D341Med (cell line): ENCODE results near the gene RNF215.
"Not testable (repeated sequence)": the region's sequence is repeated elsewhere in the genome, so short reads cannot be mapped to it uniquely, and the experiment has no call there.

Experiments
- DNase-seq: peaks from one replicate; pipeline ENCODE4 v3.0.0; 2012; ENCODE audit warnings: low spot score

RNF215 gene

GRCh38 chr22:30421695-30422480, 34.7 kb upstream of the RNF215 start:
- no peak for DNase-seq

GRCh38 chr22:30420347-30421125, 33.3 kb upstream of the RNF215 start:
- DNase-seq: no peak

- DNase-seq: no peak
Measured at GRCh38 chr22:30416837-30417236, 29.6 kb upstream of the RNF215 start.

- DNase-seq: no peak
Measured at GRCh38 chr22:30416403-30416802, 29.2 kb upstream of the RNF215 start.

- DNase-seq: no peak
Measured at GRCh38 chr22:30414525-30415047, 27.4 kb upstream of the RNF215 start.

DNA sequence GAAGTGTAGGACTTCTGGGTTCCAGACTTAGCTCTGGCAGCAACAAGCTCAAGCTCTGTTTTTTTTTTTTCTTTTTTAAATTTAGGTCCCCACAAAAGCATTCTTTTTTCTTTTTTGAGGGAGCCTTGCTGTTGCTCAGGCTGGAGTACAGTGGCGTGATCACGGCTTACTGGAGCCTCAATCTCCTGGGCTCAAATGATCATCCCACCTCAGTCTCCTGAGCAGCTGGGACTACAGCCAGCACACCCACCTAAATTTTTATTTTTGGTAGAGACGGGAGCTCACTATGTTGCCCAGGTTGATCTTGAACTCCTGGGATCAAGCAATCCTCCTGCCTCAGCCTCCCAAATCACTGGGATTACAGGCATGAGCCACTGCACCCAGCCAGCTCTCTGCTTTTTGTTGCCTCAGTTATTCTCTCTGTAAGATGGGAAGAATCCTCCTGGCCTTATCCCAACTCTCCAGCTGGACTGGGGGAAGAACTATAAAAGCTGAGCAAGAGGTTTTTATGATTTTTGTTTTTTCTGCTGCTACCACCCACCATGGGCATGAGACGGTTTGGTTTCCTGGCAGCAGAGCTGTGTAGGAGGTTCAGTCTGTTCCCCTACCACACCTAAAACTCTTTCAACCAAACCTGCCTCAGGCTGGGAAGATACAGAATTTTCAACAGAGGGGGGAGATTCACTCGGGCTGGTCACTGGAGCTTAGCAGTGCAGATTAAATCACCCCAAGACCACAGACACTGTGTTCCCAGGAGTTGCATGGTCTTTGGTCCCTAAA, 26.7 kb upstream of the RNF215 start:
- DNase-seq: no peak

DNA sequence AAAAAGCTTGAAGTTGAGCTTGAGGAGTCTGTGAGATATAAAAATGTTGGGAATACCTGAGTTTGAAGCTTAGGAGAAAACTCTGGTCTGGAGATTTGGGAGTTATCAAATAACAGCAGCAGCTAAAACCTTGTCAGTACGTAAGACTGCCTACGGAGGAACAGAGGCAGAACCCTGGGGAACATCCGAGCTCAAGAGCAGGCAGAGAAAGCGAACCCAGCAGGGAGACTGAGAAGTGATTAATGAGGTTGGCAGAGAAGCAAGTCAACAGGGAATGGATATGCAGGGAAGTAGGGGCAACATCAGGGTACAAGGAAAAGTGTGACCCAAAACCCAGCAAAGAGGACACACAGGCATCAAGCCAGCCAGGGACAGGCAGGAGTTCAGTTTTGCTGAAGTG, 25.8 kb upstream of the RNF215 start:
- no peak for DNase-seq

GRCh38 chr22:30411780-30412179, 24.6 kb upstream of the RNF215 start:
- DNase-seq: no peak

GRCh38 chr22:30408388-30409102, 21.3 kb upstream of the RNF215 start:
- DNase-seq: no peak

GRCh38 chr22:30406400-30406799, 19.2 kb upstream of the RNF215 start:
- peak; percentile 66 for DNase-seq

GRCh38 chr22:30405731-30406130, 18.5 kb upstream of the RNF215 start:
- no peak for DNase-seq

- DNase-seq: no peak
Measured at GRCh38 chr22:30404307-30404706, 17.1 kb upstream of the RNF215 start.

GRCh38 chr22:30402766-30403104, 15.5 kb upstream of the RNF215 start:
- not testable (repeated sequence) for DNase-seq

GRCh38 chr22:30402028-30402765, 15.0 kb upstream of the RNF215 start:
- no peak for DNase-seq

GRCh38 chr22:30401024-30401423, 13.8 kb upstream of the RNF215 start:
- DNase-seq: not testable (repeated sequence)

GRCh38 chr22:30400159-30400558, 12.9 kb upstream of the RNF215 start:
- DNase-seq: no peak

GRCh38 chr22:30399718-30400117, 12.5 kb upstream of the RNF215 start:
- no peak for DNase-seq

DNA sequence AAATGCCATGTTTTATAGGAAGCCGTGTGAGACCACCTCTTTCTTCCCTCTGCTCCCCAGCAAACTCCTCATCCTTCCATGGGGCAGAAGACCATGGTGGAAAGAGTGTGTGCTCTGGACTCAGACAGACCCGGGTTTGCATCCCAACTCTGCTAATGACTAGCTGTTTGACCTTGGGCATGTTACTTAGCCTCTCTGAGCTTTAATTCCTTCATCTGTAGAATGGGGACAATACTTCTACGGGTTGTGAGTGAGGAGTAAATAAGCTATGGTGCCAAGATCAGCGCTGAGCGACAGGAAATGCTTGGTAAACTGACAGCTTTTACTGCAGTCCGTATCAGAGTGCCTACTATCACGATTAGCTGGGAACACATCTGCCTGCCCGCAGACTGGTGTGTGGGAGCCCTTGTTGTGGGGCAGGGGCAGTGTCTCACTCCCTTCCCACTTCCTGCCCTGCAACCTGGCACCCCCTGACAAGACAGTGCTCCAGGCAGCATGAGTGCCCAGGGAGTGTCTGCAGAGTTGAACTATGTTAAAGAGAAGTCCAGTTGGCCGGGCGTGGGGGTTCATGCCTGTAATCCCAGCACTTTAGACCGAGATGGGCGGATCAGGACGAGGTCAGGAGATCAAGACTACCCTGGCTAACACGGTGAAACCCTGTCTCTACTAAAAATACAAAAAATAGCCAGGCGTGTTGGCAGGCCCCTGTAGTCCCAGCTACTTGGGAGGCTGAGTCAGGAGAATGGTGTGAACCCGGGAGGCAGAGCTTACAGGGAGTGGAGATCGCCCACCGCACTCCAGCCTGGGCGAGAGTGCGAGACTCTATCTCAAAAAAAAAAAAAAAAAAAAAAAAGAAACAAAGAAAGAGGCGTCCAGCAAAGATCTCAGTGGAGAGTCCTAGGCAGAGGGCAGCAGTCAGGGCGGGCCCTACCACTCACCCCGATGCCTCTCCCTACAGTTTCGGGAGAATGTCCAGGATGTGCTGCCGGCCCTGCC, 11.8 kb upstream of the RNF215 start:
- no peak for DNase-seq

GRCh38 chr22:30397656-30398635, 10.7 kb upstream of the RNF215 start:
- DNase-seq: no peak
